Right lobe of liver (tissue), 4 donors: ENCODE results near the gene FGF11.

Experiments used
- CTCF ChIP-seq, 4 donors: fragments of 200-600 bp in 3 of 4; fragments of 450-650 bp in 1 of 4; IDR thresholded peaks; one replicate each; pipeline versions ENCODE4 v1.5.1 to v1.8.0; 2016 to 2022; ENCODE audit warnings: antibody characterized with exemption in 4 of 4, mild to moderate bottlenecking in 2 of 4
- POLR2A ChIP-seq: fragments of 450-650 bp; IDR thresholded peaks from one replicate; pipeline ENCODE4 v1.6.1; 2017; ENCODE audit warnings: antibody characterized with exemption, mild to moderate bottlenecking
- donor health status: DM: no; HTN: no; CAD: no.
- donor health status: DM: no; HTN: no; CAD: no.
- donor health status: DM: no; HTN: yes; CAD: no.

DNA sequence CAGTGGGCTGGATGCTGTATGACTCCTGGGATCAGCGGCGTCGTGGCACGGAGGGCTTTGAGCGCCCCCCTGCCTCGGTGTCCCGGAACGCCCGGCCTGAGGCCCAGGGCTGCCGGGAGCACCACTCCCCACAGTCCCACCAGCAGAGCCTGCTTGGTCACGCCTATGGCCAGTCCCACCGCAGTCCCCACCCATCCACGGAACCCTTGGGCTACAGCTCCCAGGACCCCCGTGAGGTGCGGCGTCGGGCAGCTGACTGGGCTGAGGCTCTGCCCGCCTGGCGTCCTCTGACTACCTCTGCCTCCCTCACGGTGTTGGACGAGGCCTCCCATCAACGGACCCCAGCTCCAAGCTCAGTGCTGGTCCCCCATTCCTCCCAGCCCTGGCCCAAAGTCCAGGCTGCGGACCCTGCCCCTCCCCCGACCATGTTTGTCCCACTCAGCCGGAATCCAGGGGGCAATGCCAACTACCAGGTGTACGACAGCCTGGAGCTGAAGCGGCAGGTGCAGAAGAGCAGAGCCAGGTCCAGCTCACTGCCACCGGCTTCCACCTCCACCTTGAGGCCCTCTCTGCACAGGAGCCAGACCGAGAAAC lies 12.3 kb upstream of the FGF11 start:
- TF ChIP-seq POLR2A, result no peak
- no peak for TF ChIP-seq CTCF (IDR thresholded peaks at IDR 0.05)
